GM21717 (cell line): Measurements from ENCODE around the gene TRIM8.

Source experiments
- ATAC-seq: cut with Tn5 transposase; IDR thresholded peaks from one replicate; pipeline ENCODE4 v1.9.1; 2021; ENCODE audit warnings: mild to moderate bottlenecking, moderate library complexity; ENCODE audit not compliant: unreplicated experiment

The TRIM8 gene

GRCh38 chr10:102648269-102648888 lies 4.1 kb downstream of the TRIM8 start:
- ATAC-seq, result no peak

GRCh38 chr10:102648889-102649796 lies 4.9 kb downstream of the TRIM8 start:
- no peak for ATAC-seq

- no peak for ATAC-seq
Measured at GRCh38 chr10:102649797-102650654, 5.7 kb downstream of the TRIM8 start.

- ATAC-seq, result no peak
Measured at GRCh38 chr10:102650655-102651454, 6.6 kb downstream of the TRIM8 start.

GRCh38 chr10:102651455-102652169 lies 7.3 kb downstream of the TRIM8 start:
- no peak for ATAC-seq

- ATAC-seq, result peak; percentile 36
Measured at GRCh38 chr10:102652170-102652916, 8.1 kb downstream of the TRIM8 start.

GRCh38 chr10:102653060-102653459 lies 8.8 kb downstream of the TRIM8 start:
- ATAC-seq, result no peak

GRCh38 chr10:102654566-102654965 lies 10.3 kb downstream of the TRIM8 start:
- no peak for ATAC-seq

- no peak for ATAC-seq
Measured at GRCh38 chr10:102654969-102655368, 10.7 kb downstream of the TRIM8 start.

GRCh38 chr10:102656026-102656425 lies 11.7 kb downstream of the TRIM8 start:
- no peak for ATAC-seq

GRCh38 chr10:102656791-102657371 lies 12.6 kb downstream of the TRIM8 start:
- no peak for ATAC-seq

- ATAC-seq, result no peak
Measured at GRCh38 chr10:102657451-102657850, 13.2 kb downstream of the TRIM8 start.

GRCh38 chr10:102657984-102658724 lies 13.9 kb downstream of the TRIM8 start:
- ATAC-seq, result no peak

GRCh38 chr10:102658802-102659201 lies 14.5 kb downstream of the TRIM8 start:
- no peak for ATAC-seq

- ATAC-seq, result peak; percentile 69
Measured at GRCh38 chr10:102660888-102661657, 16.8 kb downstream of the TRIM8 start.

GRCh38 chr10:102661658-102662028 lies 17.4 kb downstream of the TRIM8 start:
- peak; percentile 23 for ATAC-seq

GRCh38 chr10:102665904-102666509 lies 21.7 kb downstream of the TRIM8 start:
- no peak for ATAC-seq
